ENCODE results near the gene CNTNAP2. TPM values are rescaled to one million over a fixed set of nuclear protein-coding genes. Genes with fewer than 3 reads are reported as not detected.

Gene CNTNAP2
- total RNA-seq, 1 donor from 2014 or later: not detected

DNA sequence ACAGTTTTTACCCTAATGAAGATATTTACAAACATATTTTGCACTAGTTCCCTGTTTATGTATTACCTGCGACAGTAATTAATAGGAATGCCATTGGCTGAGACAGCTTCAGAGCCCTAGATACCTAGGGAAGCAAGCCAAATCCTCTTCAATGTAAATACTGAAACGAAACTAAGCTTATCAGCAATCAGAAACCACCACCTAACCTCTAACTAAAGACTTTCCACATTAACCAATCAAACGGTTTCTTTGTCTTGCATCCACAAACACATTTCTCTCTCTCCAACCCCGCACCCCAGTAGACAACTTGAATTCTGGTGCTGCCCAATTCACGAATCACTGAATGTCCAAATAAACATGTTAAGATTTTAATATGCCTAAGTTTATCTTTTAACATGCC lies 1999.6 kb downstream of the CNTNAP2 start:
- intact Hi-C loops (cut with micrococcal nuclease): no loop called here

DNA sequence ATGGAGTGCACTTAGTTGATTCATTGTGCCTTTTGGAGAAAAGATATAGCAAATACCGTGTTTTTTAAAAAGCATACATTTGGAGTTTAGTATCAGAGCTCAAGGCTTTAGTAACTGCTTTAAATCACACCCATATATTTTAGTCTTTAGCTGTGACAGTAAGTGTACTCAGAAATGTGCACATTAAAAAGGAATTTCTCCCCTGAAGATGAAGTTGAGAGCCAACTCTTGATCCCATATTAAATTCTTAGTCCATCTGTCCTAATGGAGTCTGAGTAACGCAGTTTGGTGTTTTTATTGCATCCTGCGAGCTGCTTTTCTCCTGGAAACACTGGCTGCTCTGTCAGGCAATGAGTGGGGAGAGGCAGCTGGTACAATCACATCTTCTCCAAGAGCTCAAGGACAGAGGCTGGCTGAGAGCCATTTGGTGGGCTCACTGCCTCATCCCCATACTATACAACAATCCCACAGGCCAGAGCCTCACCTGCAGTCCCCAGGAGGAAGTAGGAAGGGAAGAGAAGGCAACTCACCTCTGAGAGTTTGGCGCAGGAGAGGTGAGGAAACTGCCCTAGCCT lies 2000.3 kb downstream of the CNTNAP2 start:
- intact Hi-C loops (cut with micrococcal nuclease): no loop called here

DNA sequence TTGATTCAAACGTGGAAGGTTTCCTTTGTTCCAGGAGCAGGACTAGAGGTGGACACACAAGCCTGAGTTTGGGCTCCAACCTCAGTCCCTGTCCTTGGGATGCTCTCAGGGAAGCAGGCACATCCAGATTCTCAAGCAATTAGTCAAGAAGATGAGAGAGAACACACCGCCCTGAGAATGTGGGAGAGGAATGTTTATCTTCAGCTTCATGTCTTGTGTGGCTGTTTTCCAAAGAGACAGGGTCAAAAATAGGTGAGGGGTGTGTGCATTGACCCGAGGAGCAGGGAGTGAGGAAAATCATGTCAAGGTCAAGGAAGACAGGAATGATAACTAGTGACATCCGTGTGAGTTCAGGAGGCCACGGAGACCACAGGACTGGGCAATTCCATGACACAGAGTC lies 2001.8 kb downstream of the CNTNAP2 start:
- intact Hi-C loops (cut with micrococcal nuclease): no loop called here

DNA sequence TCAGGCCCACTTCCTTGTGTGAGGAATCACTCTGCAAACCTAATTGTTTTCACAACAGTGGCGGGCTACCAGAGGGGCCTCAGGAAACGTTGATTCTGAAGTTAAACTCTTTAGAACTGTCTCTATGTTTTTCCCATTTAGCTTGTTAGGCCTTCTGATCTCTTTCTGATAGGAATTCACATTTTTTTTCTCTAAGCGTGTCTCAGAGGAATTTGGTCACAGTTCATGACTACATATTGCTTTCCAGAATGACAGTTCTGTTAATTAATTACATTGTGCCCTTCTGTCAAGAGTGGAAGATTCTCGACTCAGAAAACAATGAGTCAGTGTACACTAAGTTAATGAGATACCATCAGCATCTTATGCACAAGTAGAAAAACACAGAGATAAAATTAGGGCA lies 2004.8 kb downstream of the CNTNAP2 start:
- intact Hi-C loops (cut with micrococcal nuclease): no loop called here

DNA sequence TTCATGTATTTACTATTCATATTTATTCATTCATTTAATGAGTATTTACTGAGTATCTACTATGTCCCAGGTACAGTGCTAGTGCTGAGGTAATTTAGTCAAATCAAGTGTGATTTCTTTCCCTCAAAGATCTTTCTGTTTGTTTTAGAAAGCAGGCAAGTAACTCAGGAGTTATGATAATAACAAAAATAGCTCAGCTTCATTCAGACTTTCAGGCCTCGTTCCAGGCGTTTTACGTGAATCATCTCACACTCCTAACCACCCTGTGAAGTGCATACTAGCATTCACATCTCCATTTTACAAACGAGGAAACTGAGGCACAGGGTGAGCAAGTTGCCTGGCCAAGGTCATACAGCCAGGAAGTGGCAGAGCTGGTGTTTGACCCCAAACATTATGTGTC lies 2005.2 kb downstream of the CNTNAP2 start:
- intact Hi-C loops (cut with micrococcal nuclease): no loop called here

DNA sequence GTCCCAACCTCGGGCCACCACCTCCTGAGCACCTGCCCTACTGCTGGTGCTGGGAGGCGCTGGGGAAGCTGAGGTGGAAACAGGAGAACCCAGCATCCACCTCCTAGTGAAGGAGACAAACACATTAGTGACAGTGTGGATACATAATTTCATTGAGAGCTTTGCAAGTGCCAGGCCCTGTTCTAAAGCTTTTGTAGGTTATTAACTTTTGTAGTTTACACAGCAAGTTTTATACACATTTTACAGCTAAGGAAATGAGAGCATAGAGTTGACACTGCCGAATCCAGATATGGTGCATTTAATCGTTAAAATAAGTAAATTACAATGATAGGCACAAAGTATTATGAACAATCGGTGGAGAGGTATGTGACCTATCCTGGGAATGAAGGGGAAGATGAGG lies 2007.9 kb downstream of the CNTNAP2 start:
- intact Hi-C loops (cut with micrococcal nuclease): no loop called here

DNA sequence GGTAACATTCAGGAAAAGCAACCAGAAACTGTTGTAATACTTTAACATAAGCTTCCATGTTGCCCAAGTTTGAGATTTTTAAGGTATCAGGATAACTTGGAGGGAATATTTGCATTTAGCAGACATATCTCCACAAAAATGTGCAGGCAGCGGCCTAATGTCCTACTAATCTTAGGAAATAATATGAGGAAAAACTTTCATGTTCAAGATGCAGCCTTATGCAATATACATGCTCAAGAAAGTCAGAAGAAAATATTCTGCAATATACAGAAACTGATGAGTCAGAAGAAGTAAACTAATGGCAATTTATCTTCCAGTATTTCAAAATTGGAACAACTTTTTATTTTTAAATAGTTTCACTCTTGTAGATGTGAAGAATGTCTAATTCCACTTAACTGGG lies 2010.8 kb downstream of the CNTNAP2 start:
- intact Hi-C loops (cut with micrococcal nuclease): no loop called here

DNA sequence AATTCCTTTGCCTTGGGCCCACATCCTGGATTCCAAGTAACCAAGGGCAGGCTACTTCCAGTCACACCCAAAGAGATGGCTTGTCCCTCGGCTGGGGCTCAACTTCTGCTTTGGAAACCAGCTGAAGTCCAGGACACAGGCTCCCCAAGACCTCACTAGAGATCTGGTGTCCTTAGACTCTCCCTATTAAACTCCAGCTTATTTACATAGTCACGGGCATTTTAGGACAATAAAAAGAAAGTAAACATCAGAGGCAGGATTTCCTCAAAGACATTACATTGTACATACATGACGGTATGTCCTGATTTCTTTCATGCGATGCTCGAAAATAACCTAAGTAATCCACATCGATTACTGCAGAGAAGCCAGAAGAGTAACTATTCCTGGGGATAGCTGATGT lies 2012.4 kb downstream of the CNTNAP2 start:
- intact Hi-C loops (cut with micrococcal nuclease): no loop called here

DNA sequence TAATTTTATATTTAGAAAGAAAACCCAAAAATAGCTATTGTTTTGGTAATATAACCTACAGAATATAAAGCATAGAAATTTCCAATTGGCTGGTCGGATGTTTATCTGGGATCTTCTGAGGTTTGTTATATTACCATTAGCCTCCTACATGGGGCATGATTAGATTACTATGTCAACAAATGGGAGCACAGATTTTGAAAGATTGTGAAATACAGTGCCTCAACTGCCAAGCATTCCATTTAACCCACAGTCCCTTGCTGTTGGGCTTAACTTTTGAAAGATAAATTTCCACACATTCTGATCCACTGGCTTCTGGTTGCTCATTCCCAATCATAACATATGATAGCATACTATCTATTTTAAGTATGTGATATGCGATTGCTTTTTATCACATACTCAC lies 2018.5 kb downstream of the CNTNAP2 start:
- intact Hi-C loops (cut with micrococcal nuclease): no loop called here

DNA sequence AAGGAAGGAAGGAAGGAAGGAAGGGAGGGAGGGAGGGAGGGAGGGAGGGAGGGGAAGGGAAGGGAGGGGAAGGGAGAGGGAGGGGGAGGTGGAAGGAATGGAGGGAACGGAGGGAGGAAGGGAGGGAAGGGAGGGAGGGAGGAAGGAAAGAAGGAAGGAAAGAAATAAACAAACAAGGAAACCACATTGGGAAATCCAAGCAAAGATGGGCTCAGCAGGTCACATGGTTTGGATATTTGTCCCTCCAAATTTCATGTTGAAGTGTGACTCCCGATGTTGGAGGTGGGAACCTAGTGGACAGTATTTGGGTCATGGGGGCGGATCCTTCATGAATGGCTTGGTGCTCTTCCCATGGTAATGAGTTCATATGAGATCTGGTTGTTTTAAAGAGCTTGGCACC lies 2019.4 kb downstream of the CNTNAP2 start:
- intact Hi-C loops (cut with micrococcal nuclease): no loop called here

DNA sequence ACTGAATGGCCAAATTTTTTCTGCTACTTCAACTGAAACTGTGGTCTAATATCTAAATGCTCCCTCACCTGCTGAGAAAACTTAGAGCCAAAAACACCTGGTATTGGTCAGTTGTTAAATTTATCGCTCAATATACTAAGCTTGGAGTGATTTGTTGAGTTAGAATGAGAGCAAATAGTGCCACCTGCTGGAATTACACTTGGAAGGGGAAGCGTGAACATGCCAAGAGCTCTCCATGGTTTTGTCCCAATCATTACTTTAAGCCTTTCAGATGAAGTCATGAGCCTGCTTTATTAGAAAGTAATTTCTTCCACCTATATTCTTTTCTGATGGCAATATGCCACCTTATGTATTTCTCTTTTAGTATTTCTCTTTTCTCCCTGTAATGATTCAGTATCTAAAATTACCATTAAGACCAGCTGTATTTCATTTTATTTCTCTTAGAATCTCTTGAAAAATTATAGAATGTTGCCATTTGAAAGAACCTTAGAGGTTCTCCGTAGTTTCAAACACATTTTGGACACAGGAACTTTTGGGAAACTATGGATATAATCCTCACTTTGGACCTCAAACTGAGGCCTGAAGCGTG lies 2026.2 kb downstream of the CNTNAP2 start:
- intact Hi-C loops (cut with micrococcal nuclease): loop anchor here (2.0 kb wide), 1 partner anchor 898 kb away; no protein-coding TSS in a partner anchor

DNA sequence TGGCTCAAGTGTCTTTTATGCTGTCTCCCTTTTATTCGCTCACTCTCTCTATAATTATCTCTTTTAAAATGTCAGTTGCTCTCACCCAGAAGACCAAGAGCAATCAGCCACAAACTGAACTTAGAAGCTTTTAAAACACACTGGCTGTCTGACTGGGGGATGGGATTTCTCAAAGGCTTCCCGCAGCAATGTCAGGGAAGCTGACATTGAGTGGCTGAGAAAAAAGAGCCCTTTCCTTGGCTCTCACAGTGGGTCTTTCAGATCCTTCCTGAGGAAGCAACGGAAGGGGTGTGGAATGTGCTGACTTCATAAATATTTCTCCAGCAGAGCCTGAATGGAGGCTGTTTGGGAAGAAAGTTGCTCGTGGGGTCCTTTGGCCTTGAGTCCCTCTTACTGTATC lies 2028.2 kb downstream of the CNTNAP2 start:
- intact Hi-C loops (cut with micrococcal nuclease): no loop called here

DNA sequence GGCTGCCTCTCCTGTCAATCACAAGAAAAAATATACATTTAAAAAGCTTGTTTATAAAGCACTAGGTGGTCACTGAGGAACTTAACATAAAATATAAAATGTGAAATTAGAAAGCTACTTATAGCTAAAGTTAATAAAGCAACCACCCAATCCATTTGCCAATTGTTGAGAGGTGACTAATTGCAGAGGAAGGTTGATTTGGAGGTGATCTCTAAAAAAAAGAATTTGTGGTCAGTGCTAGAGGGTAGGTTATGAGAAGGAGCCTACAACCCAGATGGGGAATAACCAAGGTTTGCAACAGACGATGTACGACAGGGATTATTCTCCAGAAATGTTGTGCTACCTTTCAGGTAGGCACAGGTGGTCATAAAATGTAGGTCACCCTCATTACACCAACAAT lies 2029.7 kb downstream of the CNTNAP2 start:
- intact Hi-C loops (cut with micrococcal nuclease): no loop called here

DNA sequence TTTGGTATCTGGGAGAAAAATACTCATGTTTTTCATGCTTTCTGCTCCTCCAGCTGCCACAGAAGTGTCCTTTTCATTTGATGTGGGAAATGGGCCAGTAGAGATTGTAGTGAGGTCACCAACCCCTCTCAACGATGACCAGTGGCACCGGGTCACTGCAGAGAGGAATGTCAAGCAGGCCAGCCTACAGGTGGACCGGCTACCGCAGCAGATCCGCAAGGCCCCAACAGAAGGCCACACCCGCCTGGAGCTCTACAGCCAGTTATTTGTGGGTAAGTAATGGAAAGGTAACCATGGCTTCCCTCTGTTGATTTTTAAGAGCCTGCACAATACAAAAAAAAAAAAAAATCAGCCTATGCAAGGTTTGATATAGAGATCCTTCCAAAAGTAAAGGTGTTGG lies 2030.8 kb downstream of the CNTNAP2 start:
- intact Hi-C loops (cut with micrococcal nuclease): no loop called here

DNA sequence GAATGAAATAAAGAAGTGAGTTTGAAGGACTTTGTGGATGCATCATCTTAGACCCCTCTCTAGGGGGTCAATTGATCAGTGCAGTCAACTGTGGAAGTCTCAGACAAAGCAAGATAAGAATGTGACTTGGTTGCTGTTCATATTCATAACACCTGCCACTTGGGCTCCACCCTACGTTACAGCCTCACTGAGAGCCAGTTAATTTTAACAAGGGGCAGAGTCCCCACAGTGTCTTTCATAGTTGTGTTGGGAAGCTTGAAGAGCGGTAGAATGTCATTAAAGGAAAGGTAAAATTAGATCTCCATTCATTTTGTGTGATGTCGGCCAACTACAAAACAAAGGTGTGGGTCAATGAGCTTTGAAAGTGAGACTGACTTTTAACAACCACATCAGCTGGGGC lies 2031.9 kb downstream of the CNTNAP2 start:
- intact Hi-C loops (cut with micrococcal nuclease): no loop called here

DNA sequence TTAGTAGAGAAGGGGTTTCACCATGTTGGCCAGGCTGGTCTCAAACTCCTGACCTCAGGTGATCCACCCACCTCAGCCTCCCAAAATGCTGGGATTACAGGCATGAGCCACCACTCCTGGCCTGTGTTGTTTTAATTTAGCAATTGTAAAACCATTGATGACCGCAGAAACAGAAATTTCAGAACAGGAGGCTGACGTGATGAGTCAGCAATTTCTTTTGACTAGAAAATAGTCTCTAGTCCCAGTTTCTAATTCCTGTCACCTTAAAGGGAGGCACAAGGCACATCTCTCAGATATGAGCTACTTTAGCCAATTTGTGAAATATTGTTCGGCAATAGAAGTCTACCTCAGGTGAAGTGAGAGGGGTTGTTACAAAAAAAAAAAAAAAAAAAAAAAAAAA lies 2033.1 kb downstream of the CNTNAP2 start:
- intact Hi-C loops (cut with micrococcal nuclease): no loop called here

DNA sequence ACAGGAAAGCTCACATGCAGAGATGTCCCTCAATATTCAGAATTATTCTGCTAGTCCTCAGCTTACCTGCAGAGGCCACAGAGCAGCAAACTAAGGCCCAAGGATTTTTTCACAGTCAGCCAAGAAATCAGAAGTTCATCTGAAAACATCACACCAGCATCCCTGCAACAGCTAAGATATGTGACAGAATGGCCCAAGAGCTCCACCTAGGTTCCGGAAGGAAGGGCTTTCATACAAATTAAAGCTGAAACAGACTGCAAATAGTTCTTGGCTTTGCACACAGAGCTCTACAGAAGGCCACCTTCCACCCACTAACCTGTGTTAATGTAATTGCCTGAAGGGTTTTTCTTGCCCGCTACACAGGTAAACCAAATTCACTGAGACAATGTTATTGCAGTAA lies 2035.2 kb downstream of the CNTNAP2 start:
- intact Hi-C loops (cut with micrococcal nuclease): no loop called here

DNA sequence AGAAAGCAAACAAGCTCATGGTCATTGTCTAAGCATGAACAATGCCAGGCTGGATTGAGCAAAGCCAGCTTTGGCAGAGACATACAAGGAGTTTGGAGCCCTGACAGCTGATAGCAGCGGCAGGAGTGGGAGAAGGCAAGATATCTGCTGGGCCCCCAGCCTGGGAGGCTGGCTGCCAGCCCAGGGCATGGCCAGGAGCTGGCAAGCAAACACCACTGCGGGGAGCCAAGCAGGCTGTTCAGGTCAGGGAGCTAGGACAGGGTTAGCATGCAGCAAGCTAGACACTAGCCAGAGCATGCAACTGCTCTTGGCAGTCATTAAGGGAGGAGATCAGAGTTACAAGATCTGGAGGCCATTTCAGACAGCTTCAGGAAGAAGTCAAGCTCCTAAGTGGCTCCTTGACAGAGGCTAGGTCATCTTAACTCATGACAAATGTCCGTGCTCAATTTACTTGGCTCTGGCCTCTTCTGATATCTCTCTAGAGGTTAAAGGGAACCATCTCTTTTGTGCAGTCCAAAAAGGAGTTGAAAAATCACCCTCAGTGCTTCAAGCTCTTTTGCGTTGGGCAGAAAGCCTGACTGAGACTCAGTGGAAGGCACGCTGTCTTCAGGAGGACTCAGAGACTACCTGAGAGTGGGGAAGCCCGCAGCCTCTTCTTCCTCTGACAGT lies 2037.1 kb downstream of the CNTNAP2 start:
- intact Hi-C loops (cut with micrococcal nuclease): no loop called here

DNA sequence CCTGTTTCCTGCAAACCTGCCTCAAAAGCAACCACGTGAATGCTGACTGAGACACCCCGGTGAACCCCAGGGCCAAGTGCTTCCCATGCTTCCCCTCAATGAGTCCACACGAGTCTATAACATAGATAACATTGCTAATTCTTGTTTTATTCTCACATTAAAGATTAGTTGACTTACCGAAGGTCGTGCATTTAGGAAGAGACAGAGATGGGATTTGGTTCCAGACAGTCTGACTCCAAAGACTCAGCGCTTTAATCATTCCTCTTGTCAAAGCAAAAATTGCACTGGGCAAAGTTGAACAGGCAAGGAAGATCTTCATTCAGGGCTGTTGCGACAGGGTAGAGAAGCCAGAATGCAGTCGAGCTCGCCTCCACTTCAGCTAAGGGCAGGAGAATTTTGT lies 2038.4 kb downstream of the CNTNAP2 start:
- intact Hi-C loops (cut with micrococcal nuclease): no loop called here

DNA sequence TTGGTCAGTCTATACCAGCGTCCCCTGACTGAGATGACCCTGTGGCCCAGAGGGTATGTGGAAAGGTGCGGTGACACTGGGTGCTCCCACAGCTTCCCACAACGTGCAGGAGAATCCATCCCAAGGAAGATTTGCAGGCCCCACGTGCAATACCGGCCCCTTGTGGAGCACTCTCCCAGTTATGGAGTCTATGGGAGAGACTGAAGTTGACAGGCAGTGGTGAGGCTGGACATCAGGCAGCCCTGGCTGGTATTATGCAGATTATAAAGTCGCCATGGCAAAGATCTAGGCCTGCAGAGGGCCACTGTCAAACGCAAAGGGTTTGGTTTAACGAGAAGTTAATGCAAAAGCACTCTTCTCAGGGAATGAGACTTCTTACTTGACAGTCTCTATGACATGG lies 2039.2 kb downstream of the CNTNAP2 start:
- intact Hi-C loops (cut with micrococcal nuclease): no loop called here

DNA sequence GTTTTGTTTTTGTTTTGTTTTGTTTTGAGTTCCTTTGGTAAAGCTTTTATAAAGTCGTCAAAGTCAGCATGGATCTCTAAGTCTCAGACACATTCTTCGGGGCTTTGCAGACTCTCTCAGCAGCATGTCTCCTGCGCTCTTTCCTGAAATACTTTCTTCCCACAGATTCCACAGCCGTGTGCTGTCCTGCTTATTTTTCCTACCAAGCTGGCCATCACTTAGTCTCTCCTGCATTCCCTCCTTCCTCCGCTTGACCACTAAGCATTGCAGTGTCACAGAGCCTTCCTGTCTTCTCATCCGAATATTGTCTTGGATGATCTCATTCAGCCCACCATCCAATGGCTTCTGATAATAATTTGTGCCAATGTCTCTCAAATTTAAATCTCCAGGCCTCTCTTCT lies 2039.6 kb downstream of the CNTNAP2 start:
- intact Hi-C loops (cut with micrococcal nuclease): no loop called here

DNA sequence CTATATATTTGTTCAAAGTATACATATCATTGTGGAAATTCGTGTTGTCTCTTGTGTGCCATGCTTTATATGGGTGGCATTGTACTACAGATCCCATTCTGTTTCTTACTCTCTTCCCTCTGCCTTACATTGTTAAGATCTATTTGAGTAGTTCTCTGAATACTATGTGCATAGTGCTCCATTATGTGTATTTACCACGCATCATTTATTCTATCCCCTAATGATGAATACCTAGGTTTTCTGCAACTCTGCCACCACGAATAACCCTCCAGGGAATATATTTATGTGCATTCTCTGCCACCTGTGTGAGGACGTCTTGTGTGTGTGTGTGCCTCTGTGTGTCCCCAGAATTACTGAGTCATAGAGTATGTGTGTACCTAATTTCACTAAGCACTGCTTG lies 2042.7 kb downstream of the CNTNAP2 start:
- intact Hi-C loops (cut with micrococcal nuclease): no loop called here

DNA sequence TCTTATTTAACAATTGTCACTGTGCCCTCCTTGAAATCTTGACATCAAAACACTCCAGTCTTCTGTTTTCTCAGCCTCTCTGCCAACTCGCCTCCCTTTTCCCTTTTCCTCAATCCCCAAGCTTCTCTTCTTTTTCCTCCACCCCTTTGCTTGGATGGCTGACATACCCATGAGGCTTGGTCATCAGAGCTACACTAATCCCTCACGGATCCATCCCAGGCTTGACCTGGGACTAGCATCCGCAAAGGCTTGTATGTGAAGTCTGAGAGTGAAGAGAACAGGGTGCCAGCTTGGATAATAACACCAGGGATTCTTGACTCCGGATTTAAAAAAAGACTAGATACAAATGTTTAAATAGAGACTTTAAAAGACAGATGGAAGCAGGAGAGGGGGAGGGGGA lies 2045.2 kb downstream of the CNTNAP2 start:
- intact Hi-C loops (cut with micrococcal nuclease): no loop called here
